HFF-Myc (cell line): Measurements from ENCODE around the gene RAD21L1.
"Not testable (repeated sequence)": the region's sequence is repeated elsewhere in the genome, so short reads cannot be mapped to it uniquely, and the experiment has no call there.

Source experiments
- DNase-seq: peaks from one replicate; pipeline ENCODE4 v3.0.0-alpha.2; 2011; ENCODE audit warnings: low read depth; ENCODE audit errors: extremely low read depth
- H3K4me3 ChIP-seq: replicated peaks from 2 replicates; pipeline ENCODE4 v1.5.1; 2011; ENCODE audit warnings: low read depth, mild to moderate bottlenecking, control low read depth, low read length
- TF ChIP-seq, protein P1 (sequence below): IDR thresholded peaks from 2 replicates; pipeline ENCODE4 v1.5.1; 2012; ENCODE audit warnings: mild to moderate bottlenecking, low read depth, low read length, control low read depth; ENCODE audit errors: missing control alignments

Gene RAD21L1

GRCh38 chr20:1210501-1210900, 15.3 kb upstream of the RAD21L1 start:
- no peak overlapping the region for H3K4me3 ChIP-seq
- DNase-seq = no peak
- TF ChIP-seq, protein P1, sequence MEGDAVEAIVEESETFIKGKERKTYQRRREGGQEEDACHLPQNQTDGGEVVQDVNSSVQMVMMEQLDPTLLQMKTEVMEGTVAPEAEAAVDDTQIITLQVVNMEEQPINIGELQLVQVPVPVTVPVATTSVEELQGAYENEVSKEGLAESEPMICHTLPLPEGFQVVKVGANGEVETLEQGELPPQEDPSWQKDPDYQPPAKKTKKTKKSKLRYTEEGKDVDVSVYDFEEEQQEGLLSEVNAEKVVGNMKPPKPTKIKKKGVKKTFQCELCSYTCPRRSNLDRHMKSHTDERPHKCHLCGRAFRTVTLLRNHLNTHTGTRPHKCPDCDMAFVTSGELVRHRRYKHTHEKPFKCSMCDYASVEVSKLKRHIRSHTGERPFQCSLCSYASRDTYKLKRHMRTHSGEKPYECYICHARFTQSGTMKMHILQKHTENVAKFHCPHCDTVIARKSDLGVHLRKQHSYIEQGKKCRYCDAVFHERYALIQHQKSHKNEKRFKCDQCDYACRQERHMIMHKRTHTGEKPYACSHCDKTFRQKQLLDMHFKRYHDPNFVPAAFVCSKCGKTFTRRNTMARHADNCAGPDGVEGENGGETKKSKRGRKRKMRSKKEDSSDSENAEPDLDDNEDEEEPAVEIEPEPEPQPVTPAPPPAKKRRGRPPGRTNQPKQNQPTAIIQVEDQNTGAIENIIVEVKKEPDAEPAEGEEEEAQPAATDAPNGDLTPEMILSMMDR = no peak

- no peak overlapping the region for H3K4me3 ChIP-seq
- TF ChIP-seq, protein P1 = no peak
- no peak for DNase-seq
Measured at GRCh38 chr20:1212023-1212422, 13.8 kb upstream of the RAD21L1 start.

- TF ChIP-seq, protein P1 = peak; percentile 81
- peak; percentile 38 for DNase-seq
- no peak overlapping the region for H3K4me3 ChIP-seq
Measured at GRCh38 chr20:1212607-1213396, 13.0 kb upstream of the RAD21L1 start.

DNA sequence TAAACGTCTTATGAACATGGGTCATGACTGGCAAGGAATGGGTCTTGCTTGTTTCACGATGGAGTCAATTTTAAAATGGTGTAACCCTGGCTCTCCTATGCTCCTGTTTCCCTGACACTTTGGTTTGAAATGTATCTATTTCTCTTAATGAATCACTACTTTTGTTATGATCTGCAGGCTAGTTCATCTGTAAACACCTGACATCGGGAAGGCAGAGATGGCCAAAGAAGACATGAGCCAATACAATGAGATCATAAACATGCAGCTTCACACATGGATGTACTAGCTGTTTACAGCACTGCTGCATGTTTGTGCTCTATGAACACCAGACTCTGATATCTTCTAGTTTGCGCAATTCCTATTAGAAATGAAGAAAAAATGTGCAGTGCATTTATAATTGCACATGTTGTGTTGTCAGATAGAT, 11.0 kb upstream of the RAD21L1 start:
- TF ChIP-seq, protein P1 = no peak
- H3K4me3 ChIP-seq = no peak overlapping the region
- DNase-seq = no peak

DNA sequence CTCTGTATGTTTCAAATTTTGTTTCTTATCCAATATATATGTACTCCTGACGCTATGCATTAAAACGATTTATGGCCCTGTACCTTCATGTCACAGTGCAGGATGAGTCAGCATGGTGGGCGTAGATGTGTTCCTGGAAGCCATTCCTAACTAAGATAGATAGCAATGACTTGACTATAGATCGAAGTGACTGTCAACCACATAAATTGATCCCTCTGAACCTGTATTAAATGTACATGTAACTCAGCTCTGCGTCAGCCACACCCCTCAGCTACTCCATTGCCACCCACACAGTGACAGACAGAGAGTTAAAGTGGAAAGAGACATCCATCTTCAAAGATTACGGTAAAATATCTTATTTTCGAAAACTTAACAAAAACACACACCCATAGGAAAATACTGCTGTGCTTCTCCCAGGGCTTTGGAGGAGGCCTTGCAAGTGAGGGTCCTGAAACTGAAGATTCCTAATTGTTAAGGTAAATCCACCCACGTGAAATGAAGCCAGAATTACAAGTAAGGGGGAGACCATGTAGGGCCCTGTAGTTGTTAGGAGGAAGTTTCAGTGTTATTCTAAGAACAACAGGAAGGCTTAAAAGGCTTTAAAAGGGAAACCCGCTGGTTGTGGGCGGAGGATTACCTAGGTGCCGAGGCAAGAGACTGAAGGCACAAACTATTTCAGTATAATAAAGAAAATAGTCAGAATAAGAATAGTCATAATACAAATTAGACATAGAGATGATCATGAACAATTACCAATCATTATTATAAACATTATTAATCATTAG, 10.3 kb upstream of the RAD21L1 start:
- TF ChIP-seq, protein P1 = no peak
- H3K4me3 ChIP-seq = no peak overlapping the region
- no peak for DNase-seq

DNA sequence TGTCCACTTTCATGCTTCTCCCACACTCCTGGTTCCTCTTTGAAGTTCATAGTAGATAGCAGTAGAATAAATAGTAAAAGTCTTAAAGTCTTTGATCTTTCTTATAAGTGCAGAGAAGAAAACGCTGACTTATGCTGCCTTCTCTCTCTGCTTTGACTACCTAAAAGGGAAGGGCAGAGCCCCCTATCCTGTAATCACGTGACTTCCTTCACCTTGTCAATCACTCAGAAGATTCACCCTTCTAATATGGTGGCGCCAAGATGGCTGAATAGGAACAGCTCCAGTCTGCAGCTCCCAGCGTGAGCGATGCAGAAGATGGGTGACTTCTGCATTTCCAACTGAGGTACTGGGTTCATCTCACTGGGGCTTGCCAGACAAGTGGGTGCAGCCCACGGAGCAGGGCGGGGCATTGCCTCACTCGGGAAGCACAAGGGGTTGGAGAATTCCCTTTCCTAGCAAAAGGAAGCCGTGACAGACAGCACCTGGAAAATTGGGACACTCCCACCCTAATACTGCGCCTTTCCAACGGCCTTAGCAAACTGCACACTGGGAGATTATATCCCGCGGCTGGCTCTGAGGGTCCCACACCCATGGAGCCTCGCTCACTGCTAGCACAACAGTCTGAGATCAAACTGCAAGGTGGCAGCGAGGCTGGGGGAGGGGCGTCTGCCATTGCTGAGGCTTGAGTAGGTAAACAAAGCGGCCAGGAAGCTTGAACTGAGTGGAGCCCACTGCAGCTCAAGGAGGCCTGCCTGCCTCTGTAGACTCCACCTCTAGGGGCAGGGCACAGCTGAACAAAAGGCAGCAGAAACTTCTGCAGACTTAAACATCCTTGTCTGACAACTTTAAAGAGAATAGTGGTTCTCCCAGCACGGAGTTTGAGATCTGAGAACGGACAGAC, 9.1 kb upstream of the RAD21L1 start:
- not testable (repeated sequence) for H3K4me3 ChIP-seq, DNase-seq

DNA sequence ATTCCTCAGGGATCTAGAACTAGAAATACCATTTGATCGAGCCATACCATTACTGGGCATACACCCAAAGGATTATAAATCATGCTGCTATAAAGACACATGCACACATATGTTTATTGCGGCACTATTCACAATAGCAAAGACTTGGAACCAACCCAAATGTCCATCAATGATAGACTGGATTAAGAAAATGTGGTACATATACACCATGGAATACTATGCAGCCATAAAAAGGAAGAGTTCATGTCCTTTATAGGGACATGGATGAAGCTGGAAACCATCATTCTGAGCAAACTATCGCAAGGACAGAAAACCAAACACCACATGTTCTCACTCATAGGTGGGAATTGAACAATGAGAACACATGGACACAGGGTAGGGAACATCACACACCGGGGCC, 3.1 kb upstream of the RAD21L1 start:
- DNase-seq, H3K4me3 ChIP-seq: not testable (repeated sequence)
